ENCODE data around the gene KRTAP2-2. TPM values are rescaled to one million over a fixed set of nuclear protein-coding genes. Genes with fewer than 3 reads are reported as not detected.

KRTAP2-2 gene
- total and polyA plus RNA-seq, 2 of the 8 experiments (the other 6 are each of a cell fraction or from before 2014, with no cell fraction given) = not detected

Small RNA genes within 50 kb of the gene (small RNA-seq; reads per million reads assigned to genes)
- not detected for gene KRTAP3-4P (ENCODE audit: insufficient read depth)

Other genes with a start within 250 kb of the KRTAP2-2 start
Only the 30 nearest of the 37 such genes appear.
- not detected in 2 replicates for gene KRT20, start 170.0 kb downstream of the KRTAP2-2 start, total RNA-seq (2021; fragmentation: NEBNext Ultra II Directional; extraction: Animal tissue kit (Norgen Biotek cat#: 25700))
- gene KRT20, start 170.0 kb downstream of the KRTAP2-2 start, polyA plus RNA-seq (2011; rRNA removed) = not detected in 2 replicates
- gene KRT23, start 117.6 kb downstream of the KRTAP2-2 start, total RNA-seq (2021; fragmentation: NEBNext Ultra II Directional; extraction: Animal tissue kit (Norgen Biotek cat#: 25700)) = not detected in 2 replicates
- gene KRT23, start 117.6 kb downstream of the KRTAP2-2 start, polyA plus RNA-seq (2011; rRNA removed) = not detected in 2 replicates
- gene KRT39, start 88.3 kb downstream of the KRTAP2-2 start, total RNA-seq (2021; fragmentation: NEBNext Ultra II Directional; extraction: Animal tissue kit (Norgen Biotek cat#: 25700)) = not detected in 2 replicates
- gene KRT39, start 88.3 kb downstream of the KRTAP2-2 start, polyA plus RNA-seq (2011; rRNA removed) = not detected in 2 replicates
- gene KRT40, start 70.9 kb downstream of the KRTAP2-2 start, total RNA-seq (2021; fragmentation: NEBNext Ultra II Directional; extraction: Animal tissue kit (Norgen Biotek cat#: 25700)) = not detected in 2 replicates
- not detected in 2 replicates for gene KRT40, start 70.9 kb downstream of the KRTAP2-2 start, polyA plus RNA-seq (2011; rRNA removed)
- not detected in 2 replicates for gene KRTAP3-3, start 61.1 kb downstream of the KRTAP2-2 start, total RNA-seq (2021; fragmentation: NEBNext Ultra II Directional; extraction: Animal tissue kit (Norgen Biotek cat#: 25700))
- gene KRTAP3-3, start 61.1 kb downstream of the KRTAP2-2 start, polyA plus RNA-seq (2011; rRNA removed) = not detected in 2 replicates
- gene KRTAP3-2, start 55.3 kb downstream of the KRTAP2-2 start, total RNA-seq (2021; fragmentation: NEBNext Ultra II Directional; extraction: Animal tissue kit (Norgen Biotek cat#: 25700)) = not detected in 2 replicates
- not detected in 2 replicates for gene KRTAP3-2, start 55.3 kb downstream of the KRTAP2-2 start, polyA plus RNA-seq (2011; rRNA removed)
- not detected in 2 replicates for gene KRTAP3-1, start 46.1 kb downstream of the KRTAP2-2 start, total RNA-seq (2021; fragmentation: NEBNext Ultra II Directional; extraction: Animal tissue kit (Norgen Biotek cat#: 25700))
- not detected in 2 replicates for gene KRTAP3-1, start 46.1 kb downstream of the KRTAP2-2 start, polyA plus RNA-seq (2011; rRNA removed)
- not detected in 2 replicates for gene KRTAP1-5, start 28.0 kb downstream of the KRTAP2-2 start, total RNA-seq (2021; fragmentation: NEBNext Ultra II Directional; extraction: Animal tissue kit (Norgen Biotek cat#: 25700))
- gene KRTAP1-5, start 28.0 kb downstream of the KRTAP2-2 start, polyA plus RNA-seq (2011; rRNA removed) = not detected in 2 replicates
- gene KRTAP1-4, start 25.0 kb downstream of the KRTAP2-2 start, total RNA-seq (2021; fragmentation: NEBNext Ultra II Directional; extraction: Animal tissue kit (Norgen Biotek cat#: 25700)) = not detected in 2 replicates
- gene KRTAP1-4, start 25.0 kb downstream of the KRTAP2-2 start, polyA plus RNA-seq (2011; rRNA removed) = not detected in 2 replicates
- gene KRTAP1-3, start 20.4 kb downstream of the KRTAP2-2 start, total RNA-seq (2021; fragmentation: NEBNext Ultra II Directional; extraction: Animal tissue kit (Norgen Biotek cat#: 25700)) = not detected in 2 replicates
- not detected in 2 replicates for gene KRTAP1-3, start 20.4 kb downstream of the KRTAP2-2 start, polyA plus RNA-seq (2011; rRNA removed)
- not detected in 2 replicates for gene KRTAP1-1, start 13.8 kb downstream of the KRTAP2-2 start, total RNA-seq (2021; fragmentation: NEBNext Ultra II Directional; extraction: Animal tissue kit (Norgen Biotek cat#: 25700))
- gene KRTAP1-1, start 13.8 kb downstream of the KRTAP2-2 start, polyA plus RNA-seq (2011; rRNA removed) = not detected in 2 replicates
- gene KRTAP2-1, start 7.9 kb downstream of the KRTAP2-2 start, total RNA-seq (2021; fragmentation: NEBNext Ultra II Directional; extraction: Animal tissue kit (Norgen Biotek cat#: 25700)) = not detected in 2 replicates
- gene KRTAP2-1, start 7.9 kb downstream of the KRTAP2-2 start, polyA plus RNA-seq (2011; rRNA removed) = not detected in 2 replicates
- gene KRTAP2-3, start 4.9 kb upstream of the KRTAP2-2 start, total RNA-seq (2021; fragmentation: NEBNext Ultra II Directional; extraction: Animal tissue kit (Norgen Biotek cat#: 25700)) = not detected in 2 replicates
- not detected in 2 replicates for gene KRTAP2-3, start 4.9 kb upstream of the KRTAP2-2 start, polyA plus RNA-seq (2011; rRNA removed)
- not detected in 2 replicates for gene KRTAP2-4, start 10.6 kb upstream of the KRTAP2-2 start, total RNA-seq (2021; fragmentation: NEBNext Ultra II Directional; extraction: Animal tissue kit (Norgen Biotek cat#: 25700))
- gene KRTAP2-4, start 10.6 kb upstream of the KRTAP2-2 start, polyA plus RNA-seq (2011; rRNA removed) = not detected in 2 replicates
- not detected in 2 replicates for gene KRTAP4-7, start 28.9 kb upstream of the KRTAP2-2 start, total RNA-seq (2021; fragmentation: NEBNext Ultra II Directional; extraction: Animal tissue kit (Norgen Biotek cat#: 25700))
- gene KRTAP4-7, start 28.9 kb upstream of the KRTAP2-2 start, polyA plus RNA-seq (2011; rRNA removed) = not detected in 2 replicates
- not detected in 2 replicates for gene KRTAP4-8, start 42.9 kb upstream of the KRTAP2-2 start, total RNA-seq (2021; fragmentation: NEBNext Ultra II Directional; extraction: Animal tissue kit (Norgen Biotek cat#: 25700))
- gene KRTAP4-8, start 42.9 kb upstream of the KRTAP2-2 start, polyA plus RNA-seq (2011; rRNA removed) = not detected in 2 replicates
- not detected in 2 replicates for gene KRTAP4-16, start 47.0 kb upstream of the KRTAP2-2 start, total RNA-seq (2021; fragmentation: NEBNext Ultra II Directional; extraction: Animal tissue kit (Norgen Biotek cat#: 25700))
- not detected in 2 replicates for gene KRTAP4-16, start 47.0 kb upstream of the KRTAP2-2 start, polyA plus RNA-seq (2011; rRNA removed)
- not detected in 2 replicates for gene KRTAP4-9, start 50.2 kb upstream of the KRTAP2-2 start, total RNA-seq (2021; fragmentation: NEBNext Ultra II Directional; extraction: Animal tissue kit (Norgen Biotek cat#: 25700))
- 0.06 TPM in 1 of 2 replicates, not detected in the other for gene KRTAP4-9, start 50.2 kb upstream of the KRTAP2-2 start, polyA plus RNA-seq (2011; rRNA removed)
- gene KRTAP4-11, start 63.1 kb upstream of the KRTAP2-2 start, total RNA-seq (2021; fragmentation: NEBNext Ultra II Directional; extraction: Animal tissue kit (Norgen Biotek cat#: 25700)) = not detected in 2 replicates
- not detected in 2 replicates for gene KRTAP4-11, start 63.1 kb upstream of the KRTAP2-2 start, polyA plus RNA-seq (2011; rRNA removed)
- not detected in 2 replicates for gene KRTAP4-12, start 69.0 kb upstream of the KRTAP2-2 start, total RNA-seq (2021; fragmentation: NEBNext Ultra II Directional; extraction: Animal tissue kit (Norgen Biotek cat#: 25700))
- gene KRTAP4-12, start 69.0 kb upstream of the KRTAP2-2 start, polyA plus RNA-seq (2011; rRNA removed) = not detected in 2 replicates
- gene KRTAP4-6, start 85.3 kb upstream of the KRTAP2-2 start, total RNA-seq (2021; fragmentation: NEBNext Ultra II Directional; extraction: Animal tissue kit (Norgen Biotek cat#: 25700)) = not detected in 2 replicates
- gene KRTAP4-6, start 85.3 kb upstream of the KRTAP2-2 start, polyA plus RNA-seq (2011; rRNA removed) = not detected in 2 replicates
- not detected in 2 replicates for gene KRTAP4-5, start 94.6 kb upstream of the KRTAP2-2 start, total RNA-seq (2021; fragmentation: NEBNext Ultra II Directional; extraction: Animal tissue kit (Norgen Biotek cat#: 25700))
- not detected in 2 replicates for gene KRTAP4-5, start 94.6 kb upstream of the KRTAP2-2 start, polyA plus RNA-seq (2011; rRNA removed)
- not detected in 2 replicates for gene KRTAP4-4, start 105.5 kb upstream of the KRTAP2-2 start, total RNA-seq (2021; fragmentation: NEBNext Ultra II Directional; extraction: Animal tissue kit (Norgen Biotek cat#: 25700))
- gene KRTAP4-4, start 105.5 kb upstream of the KRTAP2-2 start, polyA plus RNA-seq (2011; rRNA removed) = not detected in 2 replicates
- gene KRTAP4-3, start 113.0 kb upstream of the KRTAP2-2 start, total RNA-seq (2021; fragmentation: NEBNext Ultra II Directional; extraction: Animal tissue kit (Norgen Biotek cat#: 25700)) = not detected in 2 replicates
- not detected in 2 replicates for gene KRTAP4-3, start 113.0 kb upstream of the KRTAP2-2 start, polyA plus RNA-seq (2011; rRNA removed)
- not detected in 2 replicates for gene KRTAP4-2, start 123.0 kb upstream of the KRTAP2-2 start, total RNA-seq (2021; fragmentation: NEBNext Ultra II Directional; extraction: Animal tissue kit (Norgen Biotek cat#: 25700))
- gene KRTAP4-2, start 123.0 kb upstream of the KRTAP2-2 start, polyA plus RNA-seq (2011; rRNA removed) = not detected in 2 replicates
- not detected in 2 replicates for gene KRTAP4-1, start 129.7 kb upstream of the KRTAP2-2 start, total RNA-seq (2021; fragmentation: NEBNext Ultra II Directional; extraction: Animal tissue kit (Norgen Biotek cat#: 25700))
- gene KRTAP4-1, start 129.7 kb upstream of the KRTAP2-2 start, polyA plus RNA-seq (2011; rRNA removed) = 0.16 TPM in 1 of 2 replicates, not detected in the other
- gene KRTAP9-1, start 134.7 kb upstream of the KRTAP2-2 start, total RNA-seq (2021; fragmentation: NEBNext Ultra II Directional; extraction: Animal tissue kit (Norgen Biotek cat#: 25700)) = not detected in 2 replicates
- gene KRTAP9-1, start 134.7 kb upstream of the KRTAP2-2 start, polyA plus RNA-seq (2011; rRNA removed) = not detected in 2 replicates
- not detected in 2 replicates for gene KRTAP9-2, start 171.4 kb upstream of the KRTAP2-2 start, total RNA-seq (2021; fragmentation: NEBNext Ultra II Directional; extraction: Animal tissue kit (Norgen Biotek cat#: 25700))
- not detected in 2 replicates for gene KRTAP9-2, start 171.4 kb upstream of the KRTAP2-2 start, polyA plus RNA-seq (2011; rRNA removed)
- gene KRTAP9-3, start 177.2 kb upstream of the KRTAP2-2 start, total RNA-seq (2021; fragmentation: NEBNext Ultra II Directional; extraction: Animal tissue kit (Norgen Biotek cat#: 25700)) = not detected in 2 replicates
- not detected in 2 replicates for gene KRTAP9-3, start 177.2 kb upstream of the KRTAP2-2 start, polyA plus RNA-seq (2011; rRNA removed)
- gene KRTAP9-8, start 182.8 kb upstream of the KRTAP2-2 start, total RNA-seq (2021; fragmentation: NEBNext Ultra II Directional; extraction: Animal tissue kit (Norgen Biotek cat#: 25700)) = not detected in 2 replicates
- gene KRTAP9-8, start 182.8 kb upstream of the KRTAP2-2 start, polyA plus RNA-seq (2011; rRNA removed) = not detected in 2 replicates

Data from H1 (cell line).